HG03159 (cell line): ENCODE results near the gene CBX6.
"Not testable (repeated sequence)": the region's sequence is repeated elsewhere in the genome, so short reads cannot be mapped to it uniquely, and the experiment has no call there.

Source experiments
- ATAC-seq: cut with Tn5 transposase; IDR thresholded peaks from one replicate; pipeline ENCODE4 v1.9.1; 2021; ENCODE audit warnings: mild to moderate bottlenecking, moderate library complexity; ENCODE audit not compliant: unreplicated experiment

CBX6 gene

DNA sequence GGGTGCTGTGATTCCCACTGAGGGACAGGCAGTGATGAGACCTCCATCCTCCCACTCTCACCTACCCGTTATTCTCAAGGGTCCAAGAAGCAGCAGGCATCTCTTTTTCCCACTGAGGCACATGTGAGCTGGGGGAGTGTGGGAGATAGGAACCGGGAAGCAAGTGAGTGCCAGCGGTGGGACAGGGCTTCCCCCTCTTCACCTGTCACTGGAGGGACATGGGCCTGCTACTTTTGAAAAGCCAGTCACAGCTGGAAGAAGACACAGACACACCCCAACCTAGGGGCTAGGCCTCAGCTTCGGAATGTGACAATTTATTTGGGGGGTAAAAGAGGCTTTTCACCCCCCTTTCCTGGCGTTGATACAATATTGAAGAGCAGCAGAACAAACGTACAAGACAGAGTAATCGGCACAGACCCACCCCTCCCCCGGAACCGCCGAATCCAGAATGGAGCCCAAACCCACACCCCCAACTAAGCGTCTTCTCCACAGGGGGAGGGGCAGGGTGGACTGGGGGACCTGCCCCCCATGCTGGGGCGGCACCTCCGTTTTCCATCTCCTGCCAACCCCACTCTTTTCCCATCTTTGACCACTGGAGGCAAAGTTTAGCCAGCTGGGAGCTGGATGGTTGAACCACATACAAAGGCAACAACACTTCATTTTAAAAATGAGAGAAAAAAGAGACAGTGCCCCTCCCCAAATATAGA lies 10.7 kb downstream of the CBX6 start:
- no peak for ATAC-seq

DNA sequence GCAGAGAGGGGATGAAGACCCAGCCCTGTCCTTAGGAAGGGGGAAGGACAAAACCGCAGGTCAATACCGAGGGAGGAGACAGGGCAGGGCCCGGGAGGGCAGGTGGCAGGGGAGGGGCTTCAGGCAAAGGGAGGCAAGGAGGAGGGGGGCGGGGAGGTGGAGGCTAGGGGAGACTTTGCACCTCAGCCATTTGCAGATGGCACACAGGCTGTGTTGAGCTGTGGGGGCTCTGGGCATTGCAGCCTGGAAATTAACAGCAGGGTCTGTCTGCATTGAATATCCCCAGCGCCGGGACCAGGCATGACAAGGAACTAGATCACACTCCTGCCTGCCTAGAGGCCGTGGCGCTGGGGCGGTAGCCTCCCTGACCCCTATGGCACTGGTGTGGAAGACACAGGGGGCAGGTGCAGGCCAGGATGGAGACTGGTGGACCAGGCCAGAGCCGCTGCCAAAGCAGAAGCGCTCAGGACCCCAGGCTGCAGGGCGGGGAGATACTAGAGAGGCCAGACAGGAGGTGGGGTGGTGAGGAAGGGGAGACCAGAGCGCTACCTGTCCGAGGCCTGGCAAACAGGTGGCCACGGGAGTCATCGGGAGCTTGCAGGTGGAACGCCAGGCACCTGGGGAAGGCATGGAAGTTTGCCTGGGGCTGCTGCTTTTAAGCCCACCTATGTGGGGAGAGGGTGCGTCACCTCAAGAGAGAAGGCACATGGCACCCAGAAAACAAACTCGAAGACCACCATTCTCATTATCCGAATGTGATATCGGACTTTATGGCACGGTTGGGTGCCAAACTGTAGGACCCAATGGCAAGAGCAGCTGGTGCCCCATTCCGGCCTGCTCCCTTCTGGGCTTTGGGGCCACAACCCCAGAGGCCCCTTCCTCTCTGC lies 11.5 kb downstream of the CBX6 start:
- no peak for ATAC-seq

DNA sequence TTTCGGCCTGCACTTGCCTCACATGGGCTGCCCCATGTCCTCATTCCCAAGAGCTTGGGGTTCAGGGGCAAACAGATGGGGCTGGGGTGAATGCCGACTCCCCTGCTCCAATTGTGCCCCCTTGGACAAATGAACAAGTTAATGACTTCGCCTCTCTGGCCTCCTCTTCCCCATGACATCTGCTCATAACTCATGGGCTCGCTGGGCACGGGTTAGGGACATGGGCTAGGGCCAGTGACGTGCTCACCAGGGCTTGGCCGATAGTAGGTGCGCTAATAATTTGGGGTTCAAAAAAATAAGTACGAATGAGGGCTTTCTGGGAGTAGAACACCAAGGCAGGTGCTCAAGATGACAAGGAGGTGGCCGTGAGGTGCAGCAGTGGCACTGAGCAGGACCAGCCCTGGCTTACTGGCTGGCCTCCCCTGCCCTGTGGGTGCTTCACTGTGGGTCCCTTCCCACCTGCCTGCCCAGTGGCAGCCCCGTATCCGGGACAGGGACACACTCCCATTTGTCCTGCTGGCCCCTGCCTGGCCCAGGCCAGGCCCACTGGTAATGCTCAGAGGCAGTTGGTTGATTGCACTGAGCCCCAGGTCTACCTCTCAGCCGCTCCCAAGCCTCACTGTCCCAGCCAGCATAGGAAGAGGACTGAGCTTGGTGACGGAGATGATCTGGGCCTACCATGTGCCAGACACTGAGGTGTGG lies 12.3 kb downstream of the CBX6 start:
- no peak for ATAC-seq

DNA sequence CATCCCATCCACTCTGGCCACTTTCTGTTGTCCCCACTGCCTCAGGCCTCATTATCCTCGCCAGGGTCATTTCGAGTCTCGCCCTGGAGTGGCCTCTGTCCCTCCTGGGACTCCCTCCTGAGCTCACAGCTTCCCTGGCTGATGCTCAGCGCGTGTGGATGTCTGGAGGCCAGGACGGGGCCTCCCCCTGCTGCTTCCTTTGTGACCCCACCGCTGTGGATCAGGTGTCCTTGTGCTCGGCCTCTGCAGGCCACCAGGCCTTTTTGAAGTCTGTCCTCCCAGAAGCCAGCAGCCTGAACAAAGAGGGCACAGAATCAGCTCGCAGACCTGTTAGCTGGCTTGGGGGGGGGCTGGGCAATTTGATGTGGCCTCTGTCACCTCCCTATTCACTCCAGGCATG lies 13.5 kb downstream of the CBX6 start:
- ATAC-seq: no peak

DNA sequence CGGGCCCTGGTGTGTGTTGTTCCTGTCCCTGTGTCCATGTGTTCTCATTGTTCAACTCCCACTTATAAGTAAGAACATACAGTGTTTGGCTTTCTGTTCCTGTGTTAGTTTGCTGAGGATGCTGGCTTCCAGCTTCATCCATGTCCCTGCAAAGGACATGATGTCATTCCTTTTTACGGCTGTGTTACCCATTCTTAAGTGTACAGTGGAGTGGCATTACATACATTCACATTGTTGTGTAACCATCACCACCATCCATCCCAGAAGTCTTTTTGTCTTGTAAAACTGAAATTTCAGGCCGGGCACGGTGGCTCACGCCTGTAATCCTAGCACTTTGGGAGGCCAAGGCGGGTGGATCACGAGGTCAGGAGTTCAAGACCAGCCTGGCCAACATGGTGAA lies 17.5 kb downstream of the CBX6 start:
- not testable (repeated sequence) for ATAC-seq

DNA sequence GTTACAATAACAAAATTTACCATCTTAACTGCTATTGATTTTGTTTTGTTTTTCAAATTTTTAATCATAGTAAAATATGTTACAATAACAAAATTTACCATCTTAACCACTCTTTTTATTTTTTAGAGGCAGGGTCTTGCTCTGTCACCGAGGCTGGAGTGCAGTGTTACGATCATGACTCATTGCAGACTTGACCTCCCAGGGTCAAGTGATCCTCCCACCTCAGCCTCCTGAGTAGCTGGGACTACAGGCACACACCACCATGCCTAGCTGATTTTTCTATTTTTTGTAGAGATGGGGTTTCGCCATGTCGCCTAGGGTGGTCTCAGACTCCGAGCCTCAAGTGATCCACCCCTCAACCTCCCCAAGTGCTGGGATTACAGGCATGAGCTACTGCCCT lies 18.1 kb downstream of the CBX6 start:
- not testable (repeated sequence) for ATAC-seq

DNA sequence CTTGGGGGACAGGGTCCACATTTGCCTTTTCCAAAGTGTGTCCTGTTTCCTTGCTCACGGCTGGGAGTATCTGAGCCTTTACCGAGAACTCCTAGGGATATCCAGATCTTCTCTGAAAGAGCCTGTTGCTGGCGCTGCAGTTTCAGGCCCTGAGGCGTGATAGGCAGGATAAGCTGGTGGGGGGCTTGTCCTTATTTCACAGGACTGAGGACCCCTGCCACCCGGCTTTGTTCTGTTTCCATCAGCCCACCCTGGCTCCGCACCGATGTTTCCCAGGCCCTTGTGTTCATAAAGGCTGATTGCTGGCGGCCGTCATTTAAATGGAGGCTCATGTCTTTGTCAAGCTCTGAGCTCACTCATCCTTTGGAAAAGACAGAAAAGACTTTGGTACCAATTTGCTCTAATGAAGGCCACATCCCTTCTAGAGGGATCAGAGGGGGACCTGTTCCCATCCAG lies 18.8 kb downstream of the CBX6 start:
- ATAC-seq: no peak

DNA sequence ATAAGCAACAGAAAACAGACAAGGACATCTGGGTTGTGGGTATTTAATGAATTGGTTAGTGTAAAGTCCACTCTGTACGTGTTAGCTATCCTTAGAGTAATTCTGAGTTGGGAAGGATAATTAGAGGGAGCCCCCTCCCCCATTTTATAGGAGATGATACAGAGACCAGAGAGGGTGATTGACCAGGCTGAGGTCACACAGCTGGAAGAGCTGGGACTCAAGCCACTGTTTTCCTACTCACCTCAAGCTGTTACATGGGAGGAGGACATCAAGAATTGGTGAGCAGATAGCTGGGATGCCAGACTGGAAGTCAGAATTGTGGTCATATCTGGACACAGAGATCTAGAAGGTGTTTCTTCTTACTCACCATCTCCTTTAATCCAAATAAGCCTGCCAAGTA lies 19.5 kb downstream of the CBX6 start:
- no peak for ATAC-seq

DNA sequence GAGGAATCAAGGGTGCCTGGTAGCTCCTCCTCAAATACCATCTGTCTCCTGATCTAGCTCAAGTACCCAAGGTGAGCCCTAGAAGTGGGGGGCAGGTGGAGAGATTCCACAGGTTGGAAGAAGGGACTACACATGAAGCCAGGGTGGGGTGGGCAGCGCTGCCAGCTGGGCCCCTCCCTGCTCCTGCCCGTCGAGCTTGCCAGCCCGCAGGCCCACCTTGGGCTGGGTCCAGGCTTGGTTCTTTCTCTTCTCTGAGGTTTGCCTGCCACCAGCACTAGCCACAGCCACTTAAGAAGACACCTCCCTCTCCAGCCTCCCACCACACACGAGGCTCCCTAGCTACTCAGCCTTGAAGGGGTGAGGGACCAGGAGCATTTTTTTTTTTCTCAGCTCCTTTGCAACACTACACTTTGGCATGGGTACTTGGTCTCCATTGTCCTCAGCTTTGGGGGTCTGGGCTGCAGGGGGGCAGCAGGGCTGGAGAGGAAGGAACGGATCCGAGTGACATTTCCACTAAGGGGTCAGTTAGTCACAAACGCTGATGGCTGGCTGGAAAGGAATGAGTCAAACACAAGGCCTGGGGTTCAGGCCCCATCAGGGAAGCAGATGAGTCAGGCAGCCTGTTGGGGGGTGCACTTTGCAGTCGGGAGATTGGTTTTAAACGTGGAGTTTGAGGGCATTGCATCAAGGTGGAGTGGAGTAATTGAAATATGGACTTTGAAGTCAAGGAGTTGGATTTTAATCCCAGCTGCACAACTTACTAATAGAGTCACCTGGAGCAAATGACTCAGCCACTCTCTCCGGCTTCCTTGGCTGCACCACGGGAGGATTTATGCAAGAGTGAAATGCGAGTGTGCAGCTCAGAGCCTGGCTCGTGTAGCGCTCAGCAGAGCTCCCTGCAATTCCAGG lies 20.8 kb downstream of the CBX6 start:
- no peak for ATAC-seq

DNA sequence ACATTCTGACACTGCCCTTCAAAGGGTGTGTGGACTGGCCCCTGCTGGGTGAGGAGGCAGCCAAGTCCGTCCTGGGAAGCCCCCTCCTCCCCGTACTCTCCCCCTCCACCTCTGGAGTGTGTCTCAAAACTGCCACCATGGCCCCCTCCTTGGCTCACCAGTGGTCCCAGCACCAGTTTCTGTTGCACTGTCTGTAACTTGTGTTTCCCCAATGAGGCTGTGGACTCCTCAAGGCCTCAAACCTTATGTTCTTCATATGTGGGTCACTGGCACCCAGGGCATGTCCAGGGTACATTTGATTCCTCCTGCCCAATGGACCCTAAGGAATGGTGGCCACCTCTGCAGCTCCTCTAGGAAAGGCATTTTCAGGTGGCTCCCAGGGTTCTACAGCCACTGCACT lies 21.6 kb downstream of the CBX6 start:
- ATAC-seq: no peak

DNA sequence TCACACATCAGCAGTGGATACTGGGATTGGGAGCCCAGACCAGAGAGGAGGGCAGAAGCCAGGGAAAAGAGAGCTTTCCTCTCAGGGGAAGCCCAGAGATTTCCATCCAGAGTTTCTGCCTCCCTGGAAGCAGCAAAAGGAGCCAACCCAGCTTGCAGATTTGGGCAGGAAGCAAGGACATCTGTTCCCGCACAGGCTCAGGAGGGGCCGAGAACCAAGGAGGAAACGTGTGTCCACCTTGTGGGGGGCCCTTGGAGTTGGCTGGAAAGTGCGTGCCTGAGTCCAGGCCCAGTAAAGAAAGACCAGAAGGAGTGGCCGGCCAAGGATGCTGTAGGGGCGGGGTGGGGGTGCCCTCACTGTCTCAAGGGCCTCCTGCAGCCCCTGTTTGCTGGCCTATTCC lies 22.2 kb downstream of the CBX6 start:
- ATAC-seq: no peak

DNA sequence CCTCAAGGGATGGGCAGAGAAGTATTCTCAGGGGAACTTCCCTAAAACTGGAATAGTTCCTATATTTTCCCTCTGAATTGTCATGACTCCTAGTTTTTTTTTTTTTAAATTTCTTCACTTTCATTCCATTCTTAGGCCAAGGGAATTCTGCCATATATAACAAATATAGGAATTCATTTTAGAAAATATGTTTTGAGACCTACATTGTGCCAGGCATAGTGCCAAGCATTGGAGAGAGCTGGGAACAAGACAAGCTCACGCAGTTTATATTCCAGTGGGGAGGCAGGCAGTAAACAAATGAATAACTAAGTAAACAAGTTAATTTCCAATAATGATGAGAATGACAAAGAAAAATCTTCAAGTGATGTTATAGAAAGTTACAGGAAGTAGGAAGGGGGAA lies 25.6 kb downstream of the CBX6 start:
- no peak for ATAC-seq

DNA sequence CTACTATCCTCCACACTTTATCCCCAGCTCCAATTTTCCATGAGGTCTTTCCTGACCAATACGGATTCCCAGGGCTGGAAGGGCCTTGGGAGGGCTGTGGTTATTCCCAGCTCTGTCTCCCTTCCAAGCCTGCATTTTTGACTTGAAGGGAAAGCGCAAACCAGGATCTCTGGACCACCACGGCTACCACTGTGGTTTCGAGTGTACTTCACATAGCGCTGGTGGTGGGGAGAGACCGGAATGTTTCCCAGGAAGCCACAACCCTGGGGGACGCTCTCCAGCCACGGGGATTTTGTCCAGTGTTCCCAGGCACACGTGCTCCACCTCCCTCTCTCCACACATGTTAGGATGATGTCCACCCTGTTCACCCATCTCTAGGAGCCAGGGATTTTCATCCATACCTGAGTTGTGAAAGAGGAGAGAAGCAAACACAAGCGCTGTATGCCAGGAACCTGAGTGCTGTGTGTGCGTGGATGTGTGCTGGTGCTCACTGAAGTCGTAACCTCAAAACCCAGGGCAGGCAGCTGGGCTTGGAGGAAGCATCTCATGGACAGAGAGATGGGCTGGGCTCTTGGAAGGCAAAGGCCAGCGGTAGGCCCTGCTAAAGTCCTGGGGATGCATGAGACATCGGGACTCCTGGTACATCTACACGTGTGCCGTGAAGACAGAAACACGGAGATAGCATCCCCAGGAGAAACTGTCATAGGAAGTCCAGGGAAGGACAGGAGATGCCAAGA lies 26.8 kb downstream of the CBX6 start:
- no peak for ATAC-seq

DNA sequence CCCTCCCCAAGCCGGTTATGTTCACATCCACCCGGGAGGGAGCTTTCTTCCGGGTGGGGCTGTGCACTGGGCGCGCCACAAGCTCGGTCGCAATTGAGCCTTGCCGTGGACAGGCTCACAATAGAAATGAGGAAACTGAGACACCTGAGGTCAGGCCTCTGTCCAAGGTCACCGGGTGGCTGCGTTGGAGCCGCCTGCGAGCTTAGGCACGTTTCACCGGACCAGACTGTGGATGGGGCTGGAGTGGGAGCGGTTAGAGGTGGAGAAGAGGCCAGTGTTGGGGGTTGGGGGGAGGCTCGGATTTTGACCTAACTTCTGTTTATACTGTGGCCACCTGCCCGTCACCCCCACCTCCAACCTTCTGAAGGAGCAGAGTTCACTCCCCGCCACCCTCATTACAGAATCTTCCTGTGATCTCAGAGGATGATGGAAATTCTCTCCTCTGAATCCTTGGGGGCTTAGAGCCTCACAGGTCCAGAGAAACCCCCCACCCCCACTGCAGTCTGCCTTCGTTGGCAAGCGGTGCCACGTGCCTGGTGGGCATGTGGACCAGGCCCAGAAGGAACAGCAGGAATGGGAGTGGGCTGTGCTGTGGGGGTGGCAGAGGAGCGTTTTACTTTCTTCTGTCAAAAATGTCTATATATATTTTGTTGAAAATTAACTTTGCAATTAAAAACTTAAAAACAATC lies 27.6 kb downstream of the CBX6 start:
- no peak for ATAC-seq

DNA sequence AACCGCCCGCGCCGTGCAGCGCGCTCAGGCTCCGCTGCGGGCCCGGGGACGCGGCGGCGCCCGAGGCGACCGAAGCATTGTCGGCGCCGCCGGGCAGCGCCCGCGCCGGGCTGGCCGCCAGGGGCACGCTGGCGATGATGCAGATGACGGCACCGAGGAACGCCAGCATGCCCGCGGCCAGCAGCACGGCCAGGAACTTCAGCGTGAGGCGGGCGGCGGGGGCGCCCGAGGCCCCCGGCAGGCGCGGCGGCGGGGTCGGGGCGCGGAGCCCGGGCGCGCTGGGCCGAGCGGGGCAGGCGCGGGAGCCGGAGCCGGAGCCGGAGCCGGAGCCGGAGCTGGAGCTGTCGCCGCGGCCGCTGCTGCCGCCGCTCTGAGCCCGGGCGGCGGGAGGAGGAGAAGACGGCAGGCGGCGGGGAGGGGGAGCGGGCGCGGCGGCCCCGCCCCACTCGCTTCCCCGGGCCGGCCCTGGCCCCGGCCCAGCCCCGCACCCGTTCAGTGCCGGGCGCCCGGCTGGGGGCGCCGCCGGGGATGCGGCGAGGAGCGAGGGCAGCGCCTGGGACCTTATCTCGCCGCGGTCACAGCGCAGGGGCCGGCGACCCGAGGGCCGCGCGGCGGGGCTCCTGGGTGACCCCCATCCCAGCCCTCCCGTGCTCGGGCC lies 28.2 kb downstream of the CBX6 start, which contains the start of gene NPTXR:
Gene NPTXR (minus strand): TSS at position 372 of the 658 bp plus-strand sequence.
- ATAC-seq: no peak

DNA sequence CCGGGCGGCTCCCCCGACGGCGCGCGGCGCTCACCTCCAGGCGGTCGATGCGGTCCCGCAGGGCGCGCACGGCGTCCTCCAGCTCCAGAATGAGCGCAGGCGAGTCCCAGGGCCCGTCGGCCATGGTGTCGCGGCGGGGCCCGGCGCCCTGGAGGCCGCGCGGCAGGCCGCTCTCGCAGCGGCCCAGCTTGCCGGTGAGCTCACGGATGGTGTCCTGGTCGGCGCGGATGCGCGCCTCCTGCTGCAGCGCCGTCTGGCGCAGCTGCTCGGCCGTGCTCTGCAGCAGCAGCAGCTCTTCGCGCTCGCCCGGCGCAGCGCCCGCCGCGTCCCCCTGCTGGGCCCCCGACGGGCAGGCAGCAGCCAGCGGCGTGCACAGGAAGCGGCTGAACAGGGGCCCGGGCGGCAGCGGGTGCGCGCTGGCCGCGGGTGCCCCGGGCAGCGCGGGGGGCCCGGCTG lies 28.8 kb downstream of the CBX6 start:
- ATAC-seq: no peak

DNA sequence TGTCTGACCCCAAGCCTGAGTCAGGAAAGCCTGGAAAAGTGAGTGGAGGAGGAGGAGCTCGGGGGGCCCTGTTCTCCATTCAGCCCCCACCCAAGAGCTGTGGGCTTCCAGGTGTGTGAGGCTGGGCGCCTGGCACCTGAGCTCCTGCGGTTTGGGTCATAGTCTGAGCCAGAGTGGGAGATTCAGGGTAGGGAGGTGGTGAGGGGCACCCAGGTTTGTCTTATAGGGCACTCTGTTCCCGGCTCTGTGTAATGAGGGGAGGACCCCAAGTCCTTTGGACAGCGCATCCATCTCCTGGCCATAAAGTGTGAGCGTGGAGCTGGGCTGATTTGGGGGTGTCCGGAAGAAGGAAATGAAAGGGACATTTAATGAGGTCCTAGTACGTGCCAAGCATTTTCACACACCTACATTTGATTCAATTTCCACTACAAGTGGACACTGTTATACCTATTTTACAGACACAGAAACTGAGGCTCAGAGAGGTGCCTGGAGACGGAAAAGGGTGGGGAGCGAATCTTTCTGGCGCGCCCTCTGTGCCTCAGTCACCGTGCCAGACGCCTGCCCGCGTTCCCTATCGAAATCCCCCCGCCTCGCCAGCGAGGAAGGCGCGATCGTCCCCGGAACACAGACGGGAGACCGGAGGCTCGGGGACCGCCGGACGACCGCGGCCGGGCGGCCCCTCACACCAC lies 29.4 kb downstream of the CBX6 start:
- no peak for ATAC-seq

DNA sequence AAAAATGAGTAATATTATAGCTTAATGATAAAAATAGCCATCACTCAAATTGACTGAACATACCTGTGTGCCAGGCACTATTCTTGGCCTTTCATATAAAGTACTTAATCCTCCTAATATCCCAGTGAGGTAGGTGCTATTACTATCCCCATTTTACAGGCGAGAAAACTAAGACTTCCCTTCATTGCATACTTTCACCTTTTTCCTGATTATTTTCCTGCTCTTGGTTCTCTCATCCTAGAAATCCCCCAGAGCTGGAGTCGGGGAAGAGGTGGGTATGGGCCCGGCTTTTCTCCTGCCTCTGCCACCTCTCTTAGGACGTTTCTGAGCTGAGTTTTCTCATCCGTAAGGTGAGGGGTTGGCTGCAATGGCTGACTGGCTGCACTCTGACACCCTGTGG lies 30.4 kb downstream of the CBX6 start:
- no peak for ATAC-seq
